ENCODE results near the gene FMR1NB.

FMR1NB gene, protein sequence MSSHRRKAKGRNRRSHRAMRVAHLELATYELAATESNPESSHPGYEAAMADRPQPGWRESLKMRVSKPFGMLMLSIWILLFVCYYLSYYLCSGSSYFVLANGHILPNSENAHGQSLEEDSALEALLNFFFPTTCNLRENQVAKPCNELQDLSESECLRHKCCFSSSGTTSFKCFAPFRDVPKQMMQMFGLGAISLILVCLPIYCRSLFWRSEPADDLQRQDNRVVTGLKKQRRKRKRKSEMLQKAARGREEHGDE

DNA sequence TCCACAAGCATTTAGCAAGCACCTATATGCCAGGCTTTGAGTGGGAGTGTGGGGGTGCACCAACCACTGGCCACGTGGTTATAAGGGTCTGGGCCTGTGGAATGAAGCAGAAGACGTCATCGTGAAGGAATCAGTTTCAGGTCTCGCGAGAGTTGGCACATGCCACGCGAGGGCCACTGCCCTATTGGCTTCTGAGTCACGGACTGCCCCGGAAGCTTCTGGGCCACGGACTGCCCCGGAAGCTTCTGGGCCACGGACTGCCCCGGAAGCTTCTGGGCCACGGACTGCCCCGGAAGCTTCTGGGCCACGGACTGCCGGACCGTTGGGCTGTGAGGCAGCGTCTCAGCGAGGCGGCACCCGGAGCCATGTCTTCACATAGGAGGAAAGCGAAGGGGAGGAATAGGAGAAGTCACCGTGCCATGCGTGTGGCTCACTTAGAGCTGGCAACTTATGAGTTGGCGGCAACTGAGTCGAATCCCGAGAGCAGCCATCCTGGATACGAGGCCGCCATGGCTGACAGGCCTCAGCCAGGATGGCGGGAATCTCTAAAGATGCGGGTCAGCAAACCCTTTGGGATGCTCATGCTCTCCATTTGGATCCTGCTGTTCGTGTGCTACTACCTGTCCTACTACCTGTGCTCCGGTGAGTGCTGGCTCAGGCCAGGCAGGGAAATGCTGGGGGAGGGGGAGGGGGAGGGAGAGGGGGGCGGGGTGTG, at the start of gene FMR1NB:
Gene FMR1NB (plus strand): TSS at position 300 of the 715 bp plus-strand sequence. CDS start 66 bp downstream, at position 366.
- H3K4me3 ChIP-seq (ENCODE audit: low read depth, low read length): no peak within 1 kb of the TSS

DNA sequence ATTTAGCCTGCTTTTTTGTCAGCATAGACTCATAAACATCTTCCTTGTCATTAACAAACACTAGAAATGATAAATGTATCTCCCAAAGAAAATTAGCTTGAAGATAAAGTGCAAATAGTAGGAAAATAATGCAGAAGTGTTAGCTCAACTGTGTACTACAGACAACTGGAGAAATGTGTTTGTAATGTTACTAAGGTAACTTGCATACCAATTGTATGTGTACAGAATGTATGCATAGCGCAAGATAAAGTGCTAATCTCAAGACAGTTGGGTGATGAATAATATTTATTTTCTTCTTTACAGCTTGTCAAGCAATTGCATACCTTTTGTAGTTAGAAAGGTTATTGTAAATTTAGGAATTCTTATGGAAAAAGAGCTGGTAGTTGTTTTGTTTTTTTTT, 47.3 kb upstream of the FMR1NB start:
- no peak overlapping the region for H3K4me3 ChIP-seq (ENCODE audit: low read depth, low read length)

DNA sequence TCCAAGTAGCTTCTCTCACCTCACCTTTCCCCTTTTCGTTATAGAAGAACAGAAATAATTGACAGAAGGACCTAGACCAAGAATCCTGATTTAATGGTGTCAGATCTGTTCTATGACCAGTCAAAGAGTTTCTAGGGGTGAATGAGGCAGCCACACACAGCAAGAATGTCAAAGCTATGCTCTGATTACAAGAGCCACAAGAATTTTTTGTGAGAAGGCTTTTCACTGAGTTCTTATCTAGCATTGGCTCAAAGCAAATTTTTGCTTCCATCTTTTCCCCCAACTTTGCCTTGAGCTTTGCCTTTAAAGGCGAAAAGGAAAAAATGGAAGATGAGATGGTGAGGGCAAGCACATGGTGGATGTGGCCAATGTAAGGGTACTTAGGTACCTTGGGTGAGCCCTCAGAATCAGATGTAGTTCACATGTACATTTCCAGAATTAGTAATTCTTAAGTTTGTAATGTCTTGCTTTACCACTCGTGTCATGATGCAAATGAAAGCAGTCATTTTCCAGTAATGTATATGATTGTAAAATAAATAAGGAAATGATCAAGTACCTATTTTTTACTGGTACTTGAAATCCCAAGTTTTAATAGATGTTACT, 45.9 kb upstream of the FMR1NB start:
- H3K4me3 ChIP-seq (ENCODE audit: low read depth, low read length): no peak overlapping the region

DNA sequence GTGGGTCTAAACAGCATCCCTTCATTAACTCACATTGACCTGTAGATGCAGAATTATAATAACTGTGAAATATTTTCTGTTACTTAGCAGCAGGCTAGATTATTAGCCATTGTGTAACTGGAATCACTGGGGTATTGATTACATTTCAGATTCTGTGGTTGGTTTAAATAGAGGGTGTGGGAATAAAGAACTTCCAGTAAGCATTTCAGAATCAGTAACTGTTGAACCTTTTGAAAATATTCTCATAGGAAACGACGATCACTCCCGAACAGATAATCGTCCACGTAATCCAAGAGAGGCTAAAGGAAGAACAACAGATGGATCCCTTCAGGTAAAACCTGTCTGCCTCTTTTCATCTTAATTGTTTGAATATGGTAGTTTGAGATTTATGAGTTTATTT, 35.9 kb upstream of the FMR1NB start:
- H3K4me3 ChIP-seq (ENCODE audit: low read depth, low read length): no peak overlapping the region

DNA sequence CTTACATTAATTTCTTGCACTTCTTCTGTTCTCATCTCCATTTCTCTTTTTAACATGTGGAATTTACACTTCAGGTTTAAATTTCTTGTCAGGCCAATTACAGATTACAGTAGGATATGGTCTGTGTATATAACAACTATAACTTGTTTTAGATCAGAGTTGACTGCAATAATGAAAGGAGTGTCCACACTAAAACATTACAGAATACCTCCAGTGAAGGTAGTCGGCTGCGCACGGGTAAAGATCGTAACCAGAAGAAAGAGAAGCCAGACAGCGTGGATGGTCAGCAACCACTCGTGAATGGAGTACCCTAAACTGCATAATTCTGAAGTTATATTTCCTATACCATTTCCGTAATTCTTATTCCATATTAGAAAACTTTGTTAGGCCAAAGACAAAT, 32.6 kb upstream of the FMR1NB start:
- no peak overlapping the region for H3K4me3 ChIP-seq (ENCODE audit: low read depth, low read length)

DNA sequence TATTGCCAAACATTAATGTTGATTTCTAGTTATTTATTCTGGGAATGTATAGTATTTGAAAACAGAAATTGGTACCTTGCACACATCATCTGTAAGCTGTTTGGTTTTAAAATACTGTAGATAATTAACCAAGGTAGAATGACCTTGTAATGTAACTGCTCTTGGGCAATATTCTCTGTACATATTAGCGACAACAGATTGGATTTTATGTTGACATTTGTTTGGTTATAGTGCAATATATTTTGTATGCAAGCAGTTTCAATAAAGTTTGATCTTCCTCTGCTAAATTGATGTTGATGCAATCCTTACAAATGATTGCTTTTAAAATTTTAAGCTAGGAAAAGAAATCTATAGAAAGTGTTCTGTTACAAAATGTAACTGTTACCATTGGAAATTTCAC, 30.8 kb upstream of the FMR1NB start:
- H3K4me3 ChIP-seq (ENCODE audit: low read depth, low read length): no peak overlapping the region

DNA sequence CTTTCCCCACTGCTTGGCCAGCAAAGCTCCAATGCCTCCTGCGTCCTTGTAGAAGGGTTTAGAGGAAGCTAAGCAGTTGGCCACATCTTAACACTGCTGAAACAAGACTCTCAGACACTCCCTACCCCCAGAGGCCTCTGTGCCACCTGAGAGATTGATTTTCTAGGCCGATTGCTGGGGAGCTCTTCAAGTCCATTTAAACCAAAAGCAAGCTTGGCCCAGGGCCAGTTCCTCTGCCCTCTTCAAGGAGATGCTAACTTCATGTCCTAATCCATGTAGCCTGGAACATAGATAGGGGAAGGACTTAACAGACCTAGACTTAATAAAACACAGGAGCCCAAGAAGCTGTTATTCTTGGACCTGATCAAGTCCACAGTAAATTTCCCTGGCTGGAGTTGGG, 27.2 kb upstream of the FMR1NB start:
- H3K4me3 ChIP-seq (ENCODE audit: low read depth, low read length): no peak overlapping the region

DNA sequence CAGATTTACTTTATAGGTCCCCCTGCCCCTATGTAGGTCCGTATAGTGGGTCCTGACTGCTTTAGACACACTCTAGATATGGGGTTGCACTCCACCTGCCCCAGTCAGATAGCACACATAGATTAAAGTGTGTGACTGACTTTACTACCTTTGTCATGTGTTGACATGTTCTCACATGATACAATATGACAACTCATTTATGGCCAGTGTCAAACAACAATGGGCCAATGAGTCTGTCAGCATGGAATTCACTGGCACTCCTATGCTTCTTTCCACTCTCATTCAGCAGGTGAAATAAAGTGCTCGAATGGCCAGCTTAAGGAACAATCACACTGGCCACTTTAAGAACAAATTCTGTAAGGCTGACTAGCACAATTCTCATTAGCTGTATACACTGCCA, 23.8 kb upstream of the FMR1NB start:
- H3K4me3 ChIP-seq (ENCODE audit: low read depth, low read length): no peak overlapping the region

DNA sequence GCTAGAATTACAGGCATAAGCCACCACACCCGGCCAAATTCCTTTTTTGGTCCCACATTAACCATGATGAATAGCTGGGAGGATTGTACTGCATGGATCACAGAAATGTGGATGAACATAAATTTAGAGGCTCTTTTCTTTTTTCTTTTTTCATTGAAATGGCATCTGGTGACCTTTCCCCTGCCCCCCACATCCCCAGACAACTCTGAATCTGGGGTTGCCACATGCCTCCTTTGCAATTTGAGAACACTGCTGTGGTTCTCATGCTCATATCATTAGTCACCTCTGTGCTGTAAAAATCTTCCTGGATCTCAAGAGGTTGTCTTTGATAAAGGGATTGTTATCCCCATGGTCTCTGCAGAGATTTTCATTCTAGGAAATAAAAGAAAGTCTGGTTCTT, 22.8 kb upstream of the FMR1NB start:
- no peak overlapping the region for H3K4me3 ChIP-seq (ENCODE audit: low read depth, low read length)

DNA sequence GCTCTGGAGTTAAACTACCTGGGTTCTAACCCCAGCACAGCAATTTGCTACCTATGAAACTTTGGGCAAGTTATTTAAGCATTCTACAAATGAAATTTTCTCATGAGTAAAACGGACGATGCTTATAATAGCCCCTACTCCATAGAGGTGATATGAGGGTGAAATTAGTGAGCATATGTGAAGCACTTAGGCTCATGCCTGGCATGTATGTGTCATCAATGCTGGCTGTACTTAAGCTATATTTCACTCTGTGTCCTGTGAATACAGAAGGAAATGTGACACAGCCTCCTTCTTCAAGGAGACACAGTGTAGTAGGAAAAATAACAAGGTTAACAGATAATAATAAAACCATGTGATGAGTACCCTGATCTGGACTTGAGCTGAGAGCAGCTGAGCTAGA, 20.4 kb upstream of the FMR1NB start:
- H3K4me3 ChIP-seq (ENCODE audit: low read depth, low read length): no peak overlapping the region

DNA sequence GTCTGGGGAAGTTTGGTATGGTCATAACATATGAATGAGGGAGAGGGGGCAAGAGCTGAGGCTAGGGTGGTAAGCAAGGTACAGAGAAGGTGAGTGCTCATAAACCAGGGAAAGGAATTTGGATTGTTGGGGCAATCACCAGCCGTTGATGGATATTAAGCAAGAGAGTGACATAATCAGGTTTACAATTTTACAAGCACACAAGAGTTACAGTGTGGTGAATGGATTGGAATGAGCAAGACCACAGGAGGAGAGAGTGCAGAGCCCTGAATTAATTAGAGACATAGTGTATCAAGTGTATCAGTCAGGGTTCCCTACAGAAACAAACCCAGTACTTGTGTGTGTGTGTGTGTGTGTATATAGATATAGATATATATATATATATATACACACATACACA, 18.7 kb upstream of the FMR1NB start:
- H3K4me3 ChIP-seq (ENCODE audit: low read depth, low read length): no peak overlapping the region

DNA sequence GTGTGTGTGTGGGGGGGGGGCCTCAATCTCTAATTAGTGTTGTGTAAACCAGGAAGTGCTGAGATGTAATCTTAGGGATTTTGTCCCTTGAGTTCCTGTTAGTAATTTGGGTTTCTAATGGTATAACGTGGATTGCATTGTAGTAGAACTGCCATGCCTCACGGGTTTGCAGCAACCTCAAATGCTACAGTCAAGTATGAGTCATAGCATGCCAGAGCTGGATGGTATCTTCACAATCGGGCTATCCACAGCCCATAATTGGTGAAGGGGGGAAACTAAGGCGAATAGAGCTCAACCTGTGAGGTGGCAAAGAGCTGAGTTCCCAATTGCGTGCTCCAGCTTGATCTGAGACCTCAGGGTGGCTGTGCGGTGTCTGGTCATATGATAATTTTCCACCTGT, 2.2 kb upstream of the FMR1NB start:
- no peak overlapping the region for H3K4me3 ChIP-seq (ENCODE audit: low read depth, low read length)

DNA sequence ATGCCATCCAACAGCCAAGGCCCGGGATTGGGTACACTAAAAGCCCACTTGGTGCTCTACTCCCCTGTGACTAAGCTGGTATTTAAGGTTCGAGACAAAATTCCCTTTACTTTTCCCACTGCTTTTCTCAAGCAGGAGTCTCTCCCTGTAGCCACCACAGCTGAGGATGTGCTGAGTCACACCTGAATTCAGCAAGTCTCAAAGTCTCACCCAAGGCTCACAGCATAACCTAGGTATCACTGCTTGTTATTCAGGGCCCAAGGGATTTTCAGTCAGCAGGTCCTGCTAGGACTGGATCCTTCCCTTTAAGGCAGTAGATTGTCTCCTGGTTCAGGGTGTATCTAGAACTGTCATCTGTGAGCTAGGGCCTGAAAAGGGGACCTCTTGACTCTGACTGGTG, 39.2 kb downstream of the FMR1NB start:
- no peak overlapping the region for H3K4me3 ChIP-seq (ENCODE audit: low read depth, low read length)

DNA sequence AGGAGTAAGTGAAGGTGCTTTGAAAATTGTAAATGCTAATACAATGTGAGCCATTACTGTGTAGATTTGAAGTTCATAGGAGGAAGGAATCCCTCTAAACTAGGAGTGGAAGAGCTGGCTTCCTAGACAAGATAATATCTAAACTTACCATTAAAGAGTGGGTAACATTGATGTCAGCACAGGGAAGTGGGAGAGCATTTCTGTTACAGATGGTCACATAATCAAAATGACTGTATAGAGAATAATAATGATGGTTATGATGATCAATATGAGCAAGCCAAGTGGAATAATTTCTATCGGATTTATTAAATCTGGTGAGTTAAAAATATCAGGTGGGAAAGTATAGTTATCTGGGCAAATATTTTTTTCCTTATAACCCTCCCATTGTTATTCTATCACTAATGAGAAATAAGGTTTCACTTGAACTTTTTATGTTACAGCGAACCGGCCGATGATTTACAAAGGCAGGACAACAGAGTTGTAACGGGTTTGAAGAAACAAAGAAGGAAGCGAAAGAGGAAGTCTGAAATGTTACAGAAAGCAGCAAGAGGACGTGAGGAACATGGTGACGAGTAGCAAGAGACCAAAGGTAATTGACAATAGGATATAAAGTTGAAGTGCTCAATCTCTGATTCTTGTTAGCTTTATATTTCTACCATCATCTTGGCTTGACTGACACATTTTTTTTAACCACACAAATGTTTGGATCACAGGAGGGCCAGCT, 43.5 kb downstream of the FMR1NB start:
- H3K4me3 ChIP-seq (ENCODE audit: low read depth, low read length): no peak overlapping the region

DNA sequence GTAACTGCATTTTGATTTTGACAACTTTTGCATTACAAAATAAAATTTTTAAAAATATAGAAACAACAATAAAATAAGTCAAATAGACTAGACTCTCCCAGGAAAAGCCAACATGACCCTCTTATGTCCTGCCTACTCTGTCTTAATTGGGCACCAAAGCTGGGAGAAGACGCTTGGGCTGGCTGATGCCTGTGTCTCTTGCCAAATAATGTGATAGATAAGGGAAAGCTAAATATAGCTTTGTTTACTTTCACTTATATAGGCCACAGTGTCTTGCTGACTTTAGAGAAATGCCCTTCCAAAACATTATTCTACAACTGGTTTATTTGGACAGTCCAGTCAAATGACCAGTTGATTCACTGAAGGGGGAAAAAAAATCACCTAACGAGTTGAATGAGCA, 54.2 kb downstream of the FMR1NB start:
- no peak overlapping the region for H3K4me3 ChIP-seq (ENCODE audit: low read depth, low read length)

DNA sequence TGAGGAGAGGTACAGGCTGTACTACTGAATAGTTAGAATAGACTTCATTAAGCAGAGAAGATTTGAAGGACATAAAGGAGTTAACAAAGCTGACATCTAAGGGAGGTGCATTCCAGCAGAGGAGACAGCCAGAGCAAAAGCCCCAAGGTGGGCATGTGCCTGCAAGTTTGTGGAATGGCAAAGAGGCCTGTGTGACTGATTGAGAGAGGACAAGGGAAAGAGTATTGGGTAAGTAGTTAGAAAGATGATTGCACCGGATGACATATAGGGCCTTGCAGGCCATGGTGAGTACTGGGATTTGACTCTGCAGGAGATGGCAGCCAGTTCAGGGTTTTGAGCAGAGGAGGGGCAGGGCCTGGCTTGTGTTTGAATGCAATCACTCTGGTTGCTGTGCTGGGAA, 55.9 kb downstream of the FMR1NB start:
- no peak overlapping the region for H3K4me3 ChIP-seq (ENCODE audit: low read depth, low read length)

DNA sequence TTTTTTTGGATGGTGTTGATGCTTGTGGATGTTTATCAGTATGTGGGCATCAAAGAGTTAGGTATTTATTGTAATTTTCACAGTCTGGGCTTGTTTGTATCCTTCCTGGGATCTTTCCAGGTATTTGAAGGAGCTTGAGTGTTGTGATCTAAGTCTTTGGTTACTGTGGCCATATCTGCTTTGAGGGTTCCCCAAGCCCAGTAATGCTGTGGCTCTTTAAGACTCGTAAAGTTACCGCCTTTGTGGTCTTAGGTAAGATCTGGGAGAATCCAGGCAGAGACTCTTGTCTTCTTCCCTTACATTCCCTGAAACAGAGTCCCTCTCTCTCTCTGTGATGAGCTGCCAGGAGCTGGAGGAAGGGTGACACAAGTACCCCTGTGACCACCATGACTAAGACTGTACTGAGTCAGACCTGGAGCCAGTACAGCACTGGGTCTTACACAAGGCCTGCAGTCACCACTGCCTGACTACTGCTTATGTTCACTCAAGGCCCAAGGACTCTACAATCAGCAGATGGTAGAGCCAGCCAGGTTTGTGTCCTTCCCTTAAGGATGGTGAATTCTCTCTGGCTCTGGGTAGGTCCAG, 62.2 kb downstream of the FMR1NB start:
- H3K4me3 ChIP-seq (ENCODE audit: low read depth, low read length): no peak overlapping the region

DNA sequence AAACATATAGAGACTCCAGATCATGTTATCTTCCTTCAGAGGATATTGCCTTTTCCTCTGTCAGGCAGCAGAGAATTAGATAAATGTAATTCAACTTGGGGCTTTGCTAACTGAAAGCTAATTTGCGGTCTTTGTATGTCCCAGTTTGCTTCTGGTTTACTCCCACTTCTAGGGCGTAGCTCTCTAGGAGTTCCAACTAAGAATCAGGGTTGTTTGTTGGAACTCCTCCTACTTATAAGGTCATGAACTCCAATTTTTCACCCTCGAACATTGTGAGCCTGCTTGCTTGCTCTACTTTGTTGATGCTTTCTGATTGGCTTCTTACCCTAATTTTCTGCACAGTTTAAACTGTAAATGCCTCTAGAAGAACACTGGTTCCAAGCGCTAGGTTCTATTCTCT, 66.1 kb downstream of the FMR1NB start:
- H3K4me3 ChIP-seq (ENCODE audit: low read depth, low read length): no peak overlapping the region

DNA sequence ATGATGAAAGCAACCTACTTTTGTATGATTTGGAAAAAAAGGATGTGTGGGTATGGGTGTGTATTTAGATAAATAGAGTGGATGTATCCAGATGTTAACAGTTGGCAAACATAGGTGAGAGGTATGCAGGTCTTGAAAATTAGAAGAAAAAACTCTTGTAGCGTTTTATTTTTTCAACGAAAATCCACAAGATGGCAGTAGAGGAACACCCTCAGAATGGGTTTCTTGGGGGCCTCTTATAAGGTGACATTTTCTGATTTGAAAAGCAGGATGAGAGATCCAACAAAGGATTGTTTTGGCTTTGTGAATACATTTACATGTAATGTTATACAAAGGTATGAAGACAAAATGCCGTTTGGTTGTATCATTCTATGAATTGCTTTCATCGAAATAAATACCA, 68.3 kb downstream of the FMR1NB start:
- no peak overlapping the region for H3K4me3 ChIP-seq (ENCODE audit: low read depth, low read length)

DNA sequence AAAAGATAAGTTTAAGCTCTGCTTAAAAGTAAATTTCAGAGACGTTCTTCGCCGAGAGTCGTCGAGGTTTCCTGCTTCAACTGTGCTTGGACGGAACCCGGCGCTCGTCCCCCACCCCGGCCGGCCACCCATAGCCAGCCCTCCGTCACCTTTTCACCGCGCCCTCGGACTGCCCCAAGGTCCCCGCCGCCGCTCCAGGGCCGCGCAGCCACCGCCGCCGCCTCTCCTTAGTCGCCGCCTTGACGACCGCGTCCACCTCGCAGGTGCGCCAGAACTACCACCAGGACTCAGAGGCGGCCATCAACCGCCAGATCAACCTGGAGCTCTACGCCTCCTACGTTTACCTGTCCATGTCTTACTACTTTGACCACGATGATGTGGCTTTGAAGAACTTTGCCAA, 70.8 kb downstream of the FMR1NB start:
- H3K4me3 ChIP-seq (ENCODE audit: low read depth, low read length): no peak overlapping the region

DNA sequence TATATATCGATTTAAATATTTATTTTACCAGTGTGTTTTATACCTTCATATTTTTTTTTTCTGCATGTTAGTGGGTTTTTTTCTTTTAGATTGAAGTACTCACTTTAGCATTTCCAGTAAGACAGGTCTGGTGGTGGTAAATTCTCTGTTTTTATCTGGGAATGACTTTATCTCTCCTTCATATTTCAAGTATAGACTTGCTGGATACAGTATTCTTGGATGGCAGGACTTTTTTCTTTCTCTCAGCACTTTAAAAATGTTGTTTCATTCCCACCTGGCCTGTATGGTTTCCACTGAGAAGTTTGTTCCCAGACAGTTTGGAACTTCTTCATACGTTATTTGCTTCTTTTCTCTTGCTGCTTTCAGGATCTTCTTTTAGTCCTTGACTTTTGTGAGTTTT, 86.1 kb downstream of the FMR1NB start:
- H3K4me3 ChIP-seq (ENCODE audit: low read depth, low read length): no peak overlapping the region

Measured in iPS-11a (cell line).